CD4-positive, alpha-beta T cell treated with Interleukin-21 for 1 hour (primary cell): ENCODE data around the gene ODAM.
"Not testable (repeated sequence)": the region's sequence is repeated elsewhere in the genome, so short reads cannot be mapped to it uniquely, and the experiment has no call there.

Experiments used
- DNase-seq: peaks from one replicate; pipeline ENCODE4 v3.0.0-alpha.2; 2020

The ODAM gene

DNA sequence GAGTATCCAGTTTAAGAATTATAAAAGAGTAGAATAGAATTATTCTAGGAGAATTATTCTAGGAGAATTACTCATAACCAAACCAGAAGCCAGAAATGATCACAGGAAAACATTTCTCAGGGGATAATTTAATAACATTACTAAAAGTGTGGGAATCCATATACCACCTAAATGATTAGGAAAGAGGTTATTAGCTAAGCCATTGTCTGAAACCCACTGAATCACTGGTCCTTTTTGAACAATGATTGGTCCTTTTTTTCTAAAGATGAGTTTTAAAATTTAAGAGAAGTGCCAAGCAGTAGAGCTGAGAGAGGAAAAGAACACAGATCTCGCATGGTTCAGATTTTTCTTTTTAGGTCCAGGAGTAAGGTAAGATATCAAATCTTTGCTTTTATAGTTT, at the start of gene ODAM:
Gene ODAM (plus strand): TSS at position 301 of the 400 bp plus-strand sequence. CDS start 819 bp downstream, outside the sequence.
- no peak for DNase-seq

DNA sequence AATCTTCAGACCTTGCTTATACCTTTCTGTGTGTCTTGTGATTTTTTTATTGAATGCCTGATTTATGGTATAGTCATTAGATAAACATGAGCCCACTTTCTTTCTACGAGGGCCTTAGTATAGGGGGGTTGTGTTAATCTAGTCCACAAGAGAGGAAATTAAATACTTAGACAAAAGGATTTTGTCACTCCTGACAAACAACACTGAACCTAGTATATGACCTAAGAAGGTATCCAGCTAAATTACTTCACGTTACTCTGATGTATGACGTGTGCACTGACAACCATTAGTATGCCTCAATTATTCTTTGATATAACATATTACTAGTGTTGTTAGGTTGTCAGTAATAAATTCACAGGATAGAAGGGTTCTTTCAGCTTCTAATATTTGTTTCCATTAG, 44.3 kb upstream of the ODAM start:
- no peak for DNase-seq

DNA sequence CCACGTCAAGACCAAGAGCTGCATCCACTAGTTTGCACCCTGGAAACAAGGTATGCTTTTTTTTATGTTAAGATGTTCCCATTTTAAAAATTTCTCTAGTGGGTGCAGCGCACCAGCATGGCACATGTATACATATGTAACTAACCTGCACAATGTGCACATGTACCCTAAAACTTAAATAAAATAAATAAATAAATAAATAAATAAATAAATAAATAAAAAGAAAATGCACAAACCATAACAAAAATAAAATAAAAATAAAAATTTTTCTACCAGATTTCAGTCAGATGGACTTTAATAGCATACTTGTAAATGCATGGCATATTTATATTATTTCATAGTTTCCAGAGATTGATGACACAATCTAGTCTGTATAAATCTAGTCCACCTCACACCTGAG, 43.4 kb upstream of the ODAM start:
- no peak for DNase-seq

GRCh38 chr4:70153937-70154336, 41.6 kb upstream of the ODAM start, which contains the start of gene PRR27:
Gene PRR27, plus strand, starts transcription at chr4:70154237. Its CDS starts 139 bp downstream, at chr4:70154376.
- DNase-seq: no peak

DNA sequence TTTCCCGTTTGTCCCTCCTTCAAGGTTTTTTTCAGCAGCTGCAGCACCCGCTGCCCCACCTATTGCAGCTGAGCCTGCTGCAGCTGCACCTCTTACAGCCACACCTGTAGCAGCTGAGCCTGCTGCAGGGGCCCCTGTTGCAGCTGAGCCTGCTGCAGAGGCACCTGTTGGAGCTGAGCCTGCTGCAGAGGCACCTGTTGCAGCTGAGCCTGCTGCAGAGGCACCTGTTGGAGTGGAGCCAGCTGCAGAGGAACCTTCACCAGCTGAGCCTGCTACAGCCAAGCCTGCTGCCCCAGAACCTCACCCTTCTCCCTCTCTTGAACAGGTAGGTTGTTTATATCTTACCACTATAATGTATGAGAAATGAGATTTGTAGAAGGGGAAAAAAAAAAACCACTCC, 36.9 kb upstream of the ODAM start:
- no peak for DNase-seq

DNA sequence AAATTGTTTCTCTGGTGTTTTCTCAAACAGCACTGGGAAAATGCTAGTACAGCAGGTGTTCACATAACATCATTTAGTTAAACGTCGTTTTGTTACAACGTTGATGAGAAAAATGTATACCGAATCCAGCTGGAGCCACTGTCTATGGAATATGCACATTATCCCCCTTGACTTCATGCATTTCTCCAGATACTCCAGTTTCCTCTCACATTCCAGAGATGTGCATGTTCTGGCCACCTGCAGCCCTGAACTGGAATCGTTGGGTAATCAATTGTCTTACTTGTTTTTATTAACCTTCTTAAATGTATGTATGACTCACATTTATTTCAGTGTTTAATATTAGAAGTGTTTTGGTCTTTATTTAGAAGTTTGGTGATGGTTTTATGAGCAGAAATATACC, 18.4 kb upstream of the ODAM start:
- DNase-seq: no peak

DNA sequence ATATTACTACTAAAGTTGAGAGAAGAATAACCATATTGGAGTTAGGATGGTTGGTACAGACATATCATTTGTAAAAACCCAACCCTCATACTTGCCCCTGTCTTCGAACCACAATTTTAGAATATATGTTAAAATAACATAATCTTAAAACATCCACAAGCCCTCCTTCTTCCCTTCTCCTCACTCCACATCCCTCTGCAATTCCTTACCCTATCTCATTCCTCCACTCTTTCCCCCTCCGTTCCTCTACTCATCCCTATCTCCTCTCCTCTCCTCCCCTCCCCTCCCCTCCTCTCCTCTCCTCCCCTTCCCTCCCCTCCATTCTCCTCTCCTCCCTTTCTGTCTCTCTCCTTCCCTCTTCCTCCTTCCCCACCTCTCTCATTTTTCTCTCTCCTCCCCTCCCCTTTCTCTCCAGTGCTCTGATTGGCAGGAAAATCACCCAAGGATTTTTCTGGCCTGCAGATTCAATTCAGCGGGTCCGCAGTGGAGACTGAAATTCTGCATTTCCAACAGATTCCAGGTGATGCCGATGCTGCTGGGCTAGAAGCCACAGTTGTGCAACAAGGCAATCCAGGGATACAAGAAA, 17.4 kb upstream of the ODAM start:
- DNase-seq: no peak

DNA sequence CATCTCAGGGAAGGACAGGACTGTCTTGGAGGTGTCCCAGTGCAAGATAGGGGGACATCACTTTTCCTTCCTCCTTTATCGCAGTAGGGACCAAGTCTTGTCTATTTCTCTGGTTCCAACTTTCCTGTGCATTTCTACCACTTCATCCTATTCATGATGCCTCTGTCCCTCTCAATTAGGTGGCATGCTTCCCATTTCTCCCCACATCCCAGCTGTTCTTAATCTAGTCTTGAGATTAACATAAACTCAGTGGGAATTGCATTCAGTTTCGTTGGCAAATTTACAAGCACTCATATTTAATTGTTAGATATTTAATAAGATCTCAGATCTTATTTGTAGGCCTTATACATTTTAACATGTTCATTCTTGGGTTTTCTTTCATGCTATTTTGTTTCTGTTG, 15.7 kb upstream of the ODAM start:
- DNase-seq: no peak

GRCh38 chr4:70181864-70182263, 13.7 kb upstream of the ODAM start:
- no peak for DNase-seq

GRCh38 chr4:70182517-70183167, 12.9 kb upstream of the ODAM start:
- no peak for DNase-seq

GRCh38 chr4:70183168-70183939, 12.2 kb upstream of the ODAM start:
- DNase-seq: no peak

DNA sequence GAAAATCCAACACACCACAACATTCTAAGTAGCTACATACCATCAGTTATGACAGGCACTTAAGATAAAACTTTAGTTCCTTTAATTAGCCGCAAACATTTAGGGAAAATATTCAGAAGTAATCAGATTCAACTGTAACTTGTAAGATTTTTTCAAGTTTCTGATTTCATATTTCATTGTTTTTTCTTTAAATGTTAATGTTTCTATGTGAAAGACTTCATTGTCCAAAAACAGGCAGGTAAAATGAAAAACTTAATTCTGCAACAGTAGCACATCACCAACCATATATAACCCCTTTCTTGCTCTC, 11.6 kb upstream of the ODAM start:
- no peak for DNase-seq

DNA sequence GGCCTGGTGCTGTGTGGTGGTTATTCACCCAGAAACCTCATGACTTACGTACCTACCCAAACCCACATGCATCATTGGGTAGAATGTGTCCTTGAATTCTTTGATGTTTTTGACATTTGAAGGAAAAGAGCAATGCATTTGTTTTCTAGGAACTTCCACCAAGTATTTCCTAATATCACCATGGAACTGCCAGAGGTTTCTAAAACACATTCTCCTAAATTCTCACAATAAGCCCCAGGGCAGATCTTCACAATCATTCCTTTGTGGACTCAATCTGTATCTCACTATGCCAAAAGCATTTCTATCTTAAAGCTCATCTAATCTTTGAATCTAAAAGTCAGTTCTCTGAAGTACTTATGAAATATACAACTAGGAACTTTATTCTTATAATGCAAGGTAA, 8.3 kb upstream of the ODAM start:
- no peak for DNase-seq

DNA sequence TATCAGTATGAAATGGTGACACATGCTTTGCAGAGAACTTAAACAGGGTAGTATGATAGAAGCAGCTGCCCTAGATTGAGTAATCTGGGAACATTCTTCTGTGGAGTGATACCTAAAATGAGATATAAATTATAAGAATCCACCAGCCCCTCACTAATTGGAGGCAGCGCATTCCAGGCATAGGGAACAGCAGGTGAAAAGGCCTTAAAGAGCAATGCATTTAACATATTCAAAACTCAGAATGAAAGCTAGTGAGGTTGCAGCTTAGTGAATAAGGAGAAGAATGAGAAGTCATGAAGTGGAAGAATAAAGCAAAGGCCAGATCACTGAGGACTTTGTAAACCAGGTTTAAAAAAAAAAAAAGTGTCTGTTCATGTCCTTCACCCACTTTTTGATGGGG, 4.9 kb upstream of the ODAM start:
- DNase-seq: no peak

- no peak for DNase-seq
These were observed 3.9 kb upstream of the ODAM start for GRCh38 chr4:70191647-70192046.

DNA sequence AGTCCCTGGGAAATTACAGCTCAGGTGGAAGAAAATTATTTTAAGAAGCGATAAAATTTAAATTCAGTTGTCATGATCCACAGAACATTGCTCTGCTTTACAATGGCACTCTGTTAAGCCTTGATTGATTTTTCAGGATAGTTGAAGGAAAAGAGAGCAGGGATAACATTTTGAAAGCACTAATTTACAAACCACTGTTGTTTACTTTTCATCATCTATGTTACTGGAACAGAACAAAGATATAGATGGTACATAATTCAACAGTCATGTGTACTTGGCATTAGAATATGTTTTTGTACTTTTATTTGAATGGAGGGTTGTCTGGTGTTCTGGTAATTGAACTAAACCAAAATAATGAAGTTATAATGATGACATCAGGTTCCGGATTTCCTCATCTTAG, 2.6 kb upstream of the ODAM start:
- no peak for DNase-seq

GRCh38 chr4:70196857-70197256, 1.3 kb downstream of the ODAM start:
- DNase-seq: no peak

DNA sequence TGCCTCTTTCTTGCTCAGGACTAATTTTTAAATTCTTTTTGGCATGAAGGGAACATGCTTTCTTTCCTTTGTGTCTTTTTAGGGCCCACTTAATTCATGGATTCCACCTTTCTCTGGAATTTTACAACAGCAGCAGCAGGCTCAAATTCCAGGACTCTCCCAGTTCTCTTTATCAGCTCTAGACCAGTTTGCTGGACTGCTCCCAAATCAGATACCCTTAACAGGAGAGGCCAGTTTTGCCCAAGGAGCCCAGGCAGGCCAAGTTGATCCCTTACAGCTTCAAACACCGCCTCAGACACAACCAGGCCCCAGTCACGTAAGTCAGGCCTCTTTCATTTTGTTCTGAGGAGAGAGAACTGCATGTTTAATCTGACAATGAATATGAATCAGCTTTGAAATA, 2.3 kb downstream of the ODAM start:
- no peak for DNase-seq

DNA sequence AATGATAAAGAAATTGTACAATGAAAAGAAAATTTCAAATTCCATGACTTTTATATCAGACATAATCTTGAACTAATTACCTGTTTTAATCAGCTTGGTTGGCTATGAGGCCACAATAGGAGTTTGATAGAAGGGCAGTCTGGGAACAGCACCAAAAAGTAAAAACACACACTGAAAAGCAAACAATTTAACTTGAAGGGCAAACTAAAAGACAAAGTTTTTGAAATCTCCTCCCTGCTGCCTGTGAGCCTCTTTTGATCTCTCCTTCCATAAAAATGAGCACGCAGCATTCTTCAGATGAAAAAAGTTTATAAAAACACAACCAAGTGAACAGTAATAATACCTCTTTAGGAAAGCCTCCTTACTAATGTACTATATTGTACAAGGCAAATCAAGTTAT, 8.1 kb downstream of the ODAM start:
- DNase-seq: no peak

- not testable (repeated sequence) for DNase-seq
These were observed 17.2 kb downstream of the ODAM start for GRCh38 chr4:70212752-70213151.

DNA sequence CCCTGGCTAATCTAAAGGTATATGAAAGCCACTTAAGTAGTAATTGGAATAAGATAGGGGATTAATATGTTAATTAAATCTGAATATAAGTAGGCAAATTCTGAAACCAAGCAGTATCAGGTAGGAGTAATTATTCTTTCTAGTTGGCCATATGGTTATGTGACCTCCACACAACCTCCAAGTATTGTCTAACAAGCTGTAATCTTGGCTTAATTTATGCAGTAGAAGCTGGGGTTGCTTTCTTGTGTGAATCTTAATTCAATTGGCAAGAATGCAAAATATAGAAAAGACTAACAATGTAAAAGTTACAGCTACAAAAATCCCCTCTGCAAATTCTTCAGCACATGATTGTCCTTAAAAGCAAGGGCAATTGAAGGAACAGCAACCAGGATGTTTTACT, 20.6 kb downstream of the ODAM start:
- not testable (repeated sequence) for DNase-seq

- DNase-seq: not testable (repeated sequence)
These were observed 21.0 kb downstream of the ODAM start for GRCh38 chr4:70216550-70216949.

DNA sequence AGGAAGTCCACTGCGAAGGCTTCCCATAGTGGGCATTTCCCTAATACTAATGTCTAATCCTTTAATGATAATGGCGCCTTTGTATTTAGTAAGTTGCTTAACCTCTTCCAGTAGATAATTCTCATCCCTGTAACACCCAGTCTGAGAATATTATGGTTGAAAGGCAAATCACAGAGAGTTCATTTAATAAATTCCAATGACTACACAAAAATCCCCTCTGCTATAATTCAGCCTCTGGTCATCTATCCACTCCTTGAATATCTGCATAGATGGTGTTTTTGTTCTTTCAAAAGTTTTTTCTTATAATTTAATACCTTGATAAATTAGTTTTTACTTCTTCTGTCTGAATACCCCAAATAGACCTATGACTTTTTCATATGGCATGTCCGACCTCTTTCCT, 25.9 kb downstream of the ODAM start:
- not testable (repeated sequence) for DNase-seq

- DNase-seq: not testable (repeated sequence)
These were observed 26.3 kb downstream of the ODAM start for GRCh38 chr4:70221818-70222217.
